NCI-H460 (cell line): ENCODE results near the gene NFILZ. TPM values are rescaled to one million over a fixed set of nuclear protein-coding genes. Genes with fewer than 3 reads are reported as not detected.
"Not testable (repeated sequence)": the region's sequence is repeated elsewhere in the genome, so short reads cannot be mapped to it uniquely, and the experiment has no call there.

Experiments
- DNase-seq: peaks from one replicate; pipeline ENCODE4 v3.0.0-alpha.2; 2016; ENCODE audit warnings: low read depth; ENCODE audit errors: extremely low read depth
- total RNA-seq: library from RNA; depleted of rRNA; stranded (reverse); fragments of >200 nt; shearing (Covaris generic); gene quantifications from 2 replicates; pipeline ENCODE4 v1.2.3, GENCODE V29; 2014

Gene NFILZ
- total RNA-seq, 1 experiment from 2014 or later = not detected

GRCh38 chr19:8611391-8611876 lies 19.0 kb upstream of the NFILZ start:
- DNase-seq = no peak

GRCh38 chr19:8611877-8612806 lies 18.3 kb upstream of the NFILZ start:
- DNase-seq = no peak

DNA sequence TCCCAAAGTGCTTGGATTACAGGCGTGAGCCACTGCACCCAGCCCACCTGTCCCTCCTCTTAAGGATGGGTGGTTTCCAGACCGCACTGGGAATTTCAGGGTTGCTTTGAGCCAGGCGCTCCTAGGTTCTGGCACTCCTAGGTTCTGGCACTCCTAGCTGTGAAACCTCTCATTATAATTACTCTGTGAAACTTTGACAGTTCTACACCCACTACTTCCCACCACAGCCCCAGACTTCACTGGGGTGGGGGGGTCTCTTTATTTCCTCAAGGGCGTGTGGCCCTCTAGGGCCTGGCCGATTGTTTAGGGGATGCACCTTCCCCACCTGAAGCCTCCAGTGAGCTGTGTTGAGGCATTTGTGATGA lies 17.6 kb upstream of the NFILZ start:
- DNase-seq = no peak

DNA sequence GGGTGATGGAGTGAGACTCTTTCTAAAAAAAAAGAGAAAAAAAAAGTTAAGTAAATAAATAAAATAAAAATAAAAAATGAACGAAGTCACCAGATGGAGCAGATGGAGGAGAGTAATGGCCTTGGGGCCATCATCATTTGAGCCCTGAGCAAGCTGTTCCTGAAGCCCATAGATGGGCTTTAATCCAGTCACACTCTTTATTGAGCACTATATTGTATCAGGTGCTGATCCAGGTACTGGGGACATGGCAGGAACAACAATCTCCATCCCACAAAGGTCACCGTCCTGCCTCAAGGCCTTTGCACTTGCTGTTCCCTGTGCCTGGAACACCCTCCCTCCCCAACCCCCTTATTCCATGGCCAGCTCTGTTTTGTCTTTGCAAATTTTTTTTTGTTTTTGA lies 16.0 kb upstream of the NFILZ start:
- DNase-seq = no peak

- no peak for DNase-seq
Measured at GRCh38 chr19:8615024-8615423, 15.4 kb upstream of the NFILZ start.

- peak; percentile 33 for DNase-seq
Measured at GRCh38 chr19:8615813-8616596, 14.4 kb upstream of the NFILZ start.

GRCh38 chr19:8616861-8617260 lies 13.6 kb upstream of the NFILZ start:
- no peak for DNase-seq

- DNase-seq = not testable (repeated sequence)
Measured at GRCh38 chr19:8617325-8617724, 13.1 kb upstream of the NFILZ start.

- DNase-seq = no peak
Measured at GRCh38 chr19:8617984-8618383, 12.4 kb upstream of the NFILZ start.

GRCh38 chr19:8618751-8619150 lies 11.7 kb upstream of the NFILZ start:
- DNase-seq = no peak

GRCh38 chr19:8622886-8623285 lies 7.5 kb upstream of the NFILZ start:
- DNase-seq = not testable (repeated sequence)

GRCh38 chr19:8626842-8627241 lies 3.6 kb upstream of the NFILZ start:
- DNase-seq = no peak

GRCh38 chr19:8629184-8629583 lies 1.2 kb upstream of the NFILZ start:
- no peak for DNase-seq

DNA sequence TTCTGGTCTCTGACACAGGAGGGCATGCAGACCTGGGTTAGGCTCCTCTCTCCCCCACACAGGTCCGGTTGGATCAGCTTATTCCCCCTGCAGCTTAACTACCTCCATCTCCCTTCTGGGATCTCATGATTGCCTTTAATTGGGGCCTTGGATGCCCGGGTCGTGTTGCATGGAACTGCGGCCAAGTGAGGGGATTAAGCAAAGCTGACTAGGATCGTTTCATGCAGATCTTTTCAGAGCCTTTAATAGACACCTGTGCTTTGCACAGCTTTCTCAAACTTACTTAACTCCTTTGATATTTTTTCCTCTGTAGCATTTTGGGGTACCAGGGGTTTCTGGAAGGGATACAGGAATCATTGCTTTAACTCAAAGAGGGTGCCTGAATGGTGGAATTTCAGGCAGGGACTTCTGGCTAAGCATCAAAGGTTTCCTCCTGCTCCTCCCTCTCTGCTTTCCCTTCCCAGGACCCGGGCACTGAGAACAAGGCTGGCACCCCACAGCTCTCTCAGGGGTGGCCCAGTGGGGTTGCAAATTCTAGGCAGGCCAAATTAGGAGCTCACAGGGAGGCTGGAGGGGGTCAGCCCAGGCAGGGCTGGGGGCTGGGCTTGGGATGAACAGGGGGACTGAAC lies 477 bp downstream of the NFILZ start:
- no peak for DNase-seq

DNA sequence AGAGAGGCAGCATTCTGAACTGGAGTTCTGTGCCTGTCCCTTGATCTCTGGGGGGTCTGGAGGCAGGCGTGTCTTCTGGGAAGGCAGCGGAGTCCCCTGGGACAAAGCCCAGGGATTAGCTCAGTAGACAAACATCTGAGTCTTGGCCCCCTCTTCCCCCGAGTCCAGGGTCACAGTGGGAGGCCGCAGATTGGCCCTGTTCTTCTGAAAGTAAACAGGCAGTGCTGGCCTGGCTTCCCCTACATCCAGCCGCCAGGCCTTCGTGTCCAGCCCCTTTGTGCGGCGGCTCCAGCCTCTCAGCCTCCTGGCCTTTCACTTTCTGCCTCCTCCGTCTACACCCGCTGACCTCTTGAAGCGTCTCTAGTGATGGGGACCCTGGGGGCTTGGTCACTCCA lies 989 bp downstream of the NFILZ start:
- DNase-seq = no peak

- no peak for DNase-seq
Measured at GRCh38 chr19:8635422-8635821, 5.0 kb downstream of the NFILZ start.

- DNase-seq = not testable (repeated sequence)
Measured at GRCh38 chr19:8637070-8637469, 6.6 kb downstream of the NFILZ start.

- no peak for DNase-seq
Measured at GRCh38 chr19:8638078-8638619, 7.7 kb downstream of the NFILZ start.

DNA sequence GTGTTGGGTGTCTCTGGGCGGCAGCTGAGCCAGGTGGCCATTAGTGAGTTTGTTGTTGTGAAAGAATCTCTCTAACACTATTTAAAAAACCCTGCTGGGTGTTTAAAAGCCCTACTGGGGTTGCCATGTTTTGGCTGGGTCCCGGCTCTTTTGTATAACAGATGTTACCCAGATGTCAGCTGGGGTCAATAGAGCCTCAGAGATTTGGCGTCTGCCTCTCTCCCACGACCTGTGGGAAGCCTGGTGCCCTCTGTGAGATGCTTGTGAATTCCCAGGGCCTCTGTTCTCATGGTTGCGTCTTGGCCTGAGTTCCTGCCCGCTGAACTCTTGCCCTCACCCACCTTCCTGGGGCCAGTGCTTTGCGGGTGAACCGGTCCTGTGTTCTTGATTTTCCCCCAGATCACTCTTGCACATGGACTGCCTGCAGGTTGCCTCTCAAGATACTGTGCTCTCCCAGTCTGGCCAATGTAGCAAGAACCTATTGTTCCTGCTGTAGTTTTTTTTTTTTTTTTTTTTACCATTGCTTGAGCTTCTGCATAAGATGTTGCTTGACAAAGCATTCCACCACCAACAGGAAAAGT lies 9.5 kb downstream of the NFILZ start:
- DNase-seq = no peak

DNA sequence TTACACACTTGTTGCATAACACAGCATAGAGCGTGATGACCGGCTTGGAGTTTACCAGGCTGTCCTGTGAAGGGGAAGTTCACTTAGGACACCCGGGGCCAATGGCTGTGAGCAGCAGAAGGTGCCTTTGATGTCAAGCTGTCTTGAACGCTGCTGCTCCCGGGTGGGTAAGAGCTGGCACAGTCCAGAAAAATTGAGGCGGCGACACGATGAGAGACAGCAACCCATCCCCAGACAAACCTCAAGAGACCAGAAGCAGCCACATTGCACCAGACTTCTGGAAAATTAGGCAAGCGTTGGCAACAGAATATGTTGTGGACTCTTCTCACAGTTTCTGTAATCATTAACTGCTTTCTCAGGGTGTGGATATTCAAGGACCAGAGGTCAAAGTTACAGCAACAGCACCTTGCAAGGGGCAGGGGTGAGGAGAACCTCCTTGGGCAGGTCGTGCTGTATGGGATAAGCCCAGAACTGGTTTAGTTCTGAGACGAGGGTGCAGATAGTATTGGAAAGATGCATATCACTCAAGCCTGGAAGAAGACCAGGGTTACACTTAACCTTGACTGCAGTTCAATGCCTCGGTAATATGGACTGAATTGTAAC lies 10.1 kb downstream of the NFILZ start:
- no peak for DNase-seq
